HG03342 (cell line): Measurements from ENCODE around the gene STK36.

Source experiments
- ATAC-seq: cut with Tn5 transposase; IDR thresholded peaks from one replicate; pipeline ENCODE4 v1.9.1; 2021; ENCODE audit warnings: mild to moderate bottlenecking, moderate library complexity; ENCODE audit not compliant: unreplicated experiment

Gene STK36

DNA sequence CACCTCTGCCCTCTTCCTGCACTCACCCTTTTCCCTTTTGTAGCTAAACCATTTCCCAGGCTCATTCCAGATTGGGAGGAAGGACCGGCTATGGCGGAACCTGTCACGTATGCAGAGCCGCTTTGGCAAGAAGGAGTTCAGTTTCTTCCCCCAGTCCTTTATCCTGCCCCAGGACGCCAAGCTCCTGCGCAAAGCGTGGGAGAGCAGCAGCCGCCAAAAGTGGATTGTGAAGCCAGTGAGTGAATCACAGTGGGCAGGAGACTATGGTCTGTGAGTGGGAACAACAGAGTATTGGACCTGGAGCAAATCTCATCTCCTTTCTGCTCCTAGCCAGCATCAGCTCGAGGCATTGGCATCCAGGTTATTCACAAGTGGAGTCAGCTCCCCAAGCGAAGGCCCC lies 75.1 kb downstream of the STK36 start:
- ATAC-seq = no peak

DNA sequence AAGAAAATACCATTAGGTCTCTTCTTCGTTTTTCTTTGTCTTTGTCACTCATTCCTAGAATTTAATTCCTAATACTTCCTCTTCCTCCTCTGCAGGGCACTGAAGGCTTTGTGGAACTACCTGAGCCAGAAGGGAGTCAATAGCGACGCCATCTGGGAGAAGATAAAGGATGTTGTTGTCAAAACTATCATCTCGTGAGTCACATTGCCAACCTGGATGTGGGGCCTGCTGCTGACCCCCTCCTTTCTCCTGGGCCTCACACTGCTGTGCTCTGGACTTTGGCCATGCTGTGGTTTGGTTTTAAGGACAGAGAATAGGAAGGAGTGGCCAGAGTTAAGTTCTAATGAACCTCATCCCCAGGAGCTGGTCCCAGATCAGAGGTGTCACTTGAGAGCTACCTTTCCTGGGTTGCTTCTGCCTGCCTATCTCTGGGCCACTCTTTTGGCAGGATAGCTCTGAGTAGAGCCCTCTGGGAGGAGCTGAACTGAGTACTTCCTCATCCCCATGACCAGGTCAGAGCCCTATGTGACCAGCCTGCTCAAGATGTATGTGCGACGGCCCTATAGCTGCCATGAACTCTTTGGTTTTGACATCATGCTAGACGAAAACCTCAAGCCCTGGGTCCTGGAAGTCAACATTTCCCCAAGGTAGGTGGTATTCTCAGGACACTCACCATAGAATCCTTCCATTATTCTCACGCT lies 77.0 kb downstream of the STK36 start:
- no peak for ATAC-seq
